ENCODE results near the gene EN2. TPM values are rescaled to one million over a fixed set of nuclear protein-coding genes. Genes with fewer than 3 reads are reported as not detected.

The EN2 gene
- total and polyA plus RNA-seq, 2 donors (not counting 1 experiment from before 2014, with no cell fraction given), result not detected

DNA sequence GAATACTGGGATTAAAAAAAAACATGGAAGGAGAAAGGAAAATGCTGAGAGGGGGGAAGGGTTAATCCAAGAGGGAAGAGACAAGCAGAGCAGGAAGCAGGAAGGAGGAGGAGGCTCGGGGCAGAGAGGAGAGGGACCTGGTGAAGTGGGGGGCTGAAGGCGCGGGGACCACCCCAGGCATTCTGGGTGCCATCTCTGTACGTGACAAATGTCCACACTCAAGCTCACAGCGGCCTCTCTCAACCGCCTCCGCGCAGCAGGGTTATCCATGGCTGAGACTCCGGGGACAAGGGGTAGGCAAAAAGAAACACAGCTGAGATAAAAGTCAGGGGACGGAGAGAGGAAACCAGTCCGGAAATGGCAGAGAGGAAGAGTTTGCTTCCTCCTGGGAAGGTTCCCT is 33.9 kb downstream of the EN2 start:
- H3K9ac ChIP-seq (ENCODE audit: low read length), result peak overlapping the region; percentile 80
- Mint-ChIP-seq H3K27me3 (peaks cover 17% of the 10 kb centered on the region), H3K4me1 (peaks cover 26% of the 10 kb centered on the region), H3K27ac (peak overlapping the region; percentile 75), H3K9me3 (ENCODE audit: insufficient read depth) (no peaks in the 10 kb centered on the region), H3K4me3 (peak overlapping the region; percentile 94)
- no peaks in the 10 kb centered on the region for H4K20me1 ChIP-seq (ENCODE audit: control insufficient read depth, insufficient read depth, low read length, poor library complexity, severe bottlenecking)
- CTCF ChIA-PET, result no interaction called here
- intact Hi-C loops (cut with micrococcal nuclease), result loop anchor here (1.0 kb wide), 1 partner anchor 564 kb away; no protein-coding TSS in a partner anchor
- no peak for DNase-seq
- POLR2A ChIA-PET, result no interaction called here
- peak overlapping the region; percentile 95 for H3K4me2 ChIP-seq (replicated peaks; ENCODE audit: low read depth, low read length, poor library complexity, severe bottlenecking)
- no peak for TF ChIP-seq EZH2 (IDR thresholded peaks at IDR 0.05; ENCODE audit: borderline replicate concordance, insufficient read depth, low read depth, low read length, poor library complexity, severe bottlenecking)
- TF ChIP-seq, protein P1, sequence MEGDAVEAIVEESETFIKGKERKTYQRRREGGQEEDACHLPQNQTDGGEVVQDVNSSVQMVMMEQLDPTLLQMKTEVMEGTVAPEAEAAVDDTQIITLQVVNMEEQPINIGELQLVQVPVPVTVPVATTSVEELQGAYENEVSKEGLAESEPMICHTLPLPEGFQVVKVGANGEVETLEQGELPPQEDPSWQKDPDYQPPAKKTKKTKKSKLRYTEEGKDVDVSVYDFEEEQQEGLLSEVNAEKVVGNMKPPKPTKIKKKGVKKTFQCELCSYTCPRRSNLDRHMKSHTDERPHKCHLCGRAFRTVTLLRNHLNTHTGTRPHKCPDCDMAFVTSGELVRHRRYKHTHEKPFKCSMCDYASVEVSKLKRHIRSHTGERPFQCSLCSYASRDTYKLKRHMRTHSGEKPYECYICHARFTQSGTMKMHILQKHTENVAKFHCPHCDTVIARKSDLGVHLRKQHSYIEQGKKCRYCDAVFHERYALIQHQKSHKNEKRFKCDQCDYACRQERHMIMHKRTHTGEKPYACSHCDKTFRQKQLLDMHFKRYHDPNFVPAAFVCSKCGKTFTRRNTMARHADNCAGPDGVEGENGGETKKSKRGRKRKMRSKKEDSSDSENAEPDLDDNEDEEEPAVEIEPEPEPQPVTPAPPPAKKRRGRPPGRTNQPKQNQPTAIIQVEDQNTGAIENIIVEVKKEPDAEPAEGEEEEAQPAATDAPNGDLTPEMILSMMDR (IDR thresholded peaks at IDR 0.05), result no peak
- H3K27me3 ChIP-seq (replicated peaks in 1 of 4; ENCODE audit: control extremely low read depth in 1 of 4, control insufficient read depth in 3 of 4, insufficient read depth in 4 of 4, low read length in 3 of 4), result peaks cover 0 to 14% (median 0%) of the 10 kb centered on the region in 4 experiments
- ATAC-seq (ENCODE audit: low read depth), result no peak
- peaks cover 26 to 32% of the 10 kb centered on the region in 2 donors for H3K4me1 ChIP-seq (ENCODE audit: control insufficient read depth in 2 of 2, insufficient read depth in 2 of 2, low read length in 2 of 2)
- H3K9me3 ChIP-seq (ENCODE audit: control extremely low read depth in 1 of 3, control insufficient read depth in 2 of 3, insufficient read depth in 1 of 3, low read length in 2 of 3), result peaks cover 0 to 19% (median 0%) of the 10 kb centered on the region in 3 donors
- H3K36me3 ChIP-seq (replicated peaks in 1 of 2; ENCODE audit: control extremely low read depth in 1 of 2, control insufficient read depth in 1 of 2, extremely low read depth in 1 of 2, insufficient read depth in 2 of 2, low read length in 1 of 2), result no peaks in the 10 kb centered on the region
- peak overlapping the region; percentile 87 for H2AFZ ChIP-seq (ENCODE audit: insufficient read depth, low read depth, low read length, poor library complexity, severe bottlenecking)
- WGBS (ENCODE audit: insufficient coverage), result 54% methylated on average over 11 of the region's 11 CpGs
- H3K27ac ChIP-seq (ENCODE audit: low read length in 2 of 2), result peak overlapping the region in 1 of 2 donors; percentile 76
- H3K79me2 ChIP-seq (ENCODE audit: control insufficient read depth, insufficient read depth, low read length), result no peaks in the 10 kb centered on the region
- peak overlapping the region; percentile 50 to 76 (median 57) for H3K4me3 ChIP-seq (ENCODE audit: control extremely low read depth in 1 of 5, extremely low read depth in 1 of 5, insufficient read depth in 1 of 5, low read depth in 2 of 5, low read length in 4 of 5)

DNA sequence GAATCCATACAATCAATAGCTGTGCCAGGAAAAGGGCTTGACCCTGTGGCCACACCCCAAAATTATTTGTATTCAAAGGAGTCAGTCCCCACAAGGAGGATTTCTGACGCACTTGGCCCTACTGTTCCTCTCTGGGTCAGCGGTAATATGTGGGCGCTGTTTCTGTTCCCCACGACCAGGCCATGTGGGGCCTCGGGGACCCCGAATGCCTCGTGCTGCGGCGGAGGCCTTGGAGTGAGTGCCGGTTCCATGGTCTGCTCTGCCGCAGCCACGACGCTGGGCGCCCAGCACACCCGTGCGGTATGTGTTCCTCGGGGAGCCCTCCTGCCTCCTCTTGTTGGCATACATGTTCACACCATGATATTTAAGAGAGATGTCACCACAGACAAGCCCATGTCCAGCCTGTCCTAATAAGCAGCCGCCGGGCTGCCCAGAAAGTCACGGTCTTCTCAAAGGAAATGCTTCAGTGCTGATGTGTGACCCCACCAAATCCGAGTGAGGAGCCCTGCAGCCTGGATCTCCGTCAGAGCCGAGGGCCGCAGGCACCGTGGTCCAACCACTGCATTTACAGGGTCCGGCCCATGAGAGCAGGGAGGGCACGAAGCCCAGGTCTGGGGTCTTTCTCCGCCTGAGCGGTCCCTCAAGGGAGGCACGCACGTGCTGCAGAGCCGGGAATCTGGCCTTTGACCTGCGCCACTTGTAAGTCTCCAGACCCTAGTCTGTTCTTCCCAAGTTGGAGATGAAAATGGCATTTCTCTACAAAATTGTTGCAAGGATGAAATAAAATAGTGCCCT is 36.0 kb downstream of the EN2 start:
- H3K27ac ChIP-seq (ENCODE audit: low read length in 2 of 2), result no peak overlapping the region
- no peak for DNase-seq
- TF ChIP-seq, protein P1 (IDR thresholded peaks at IDR 0.05), result no peak
- no peak for TF ChIP-seq EZH2 (IDR thresholded peaks at IDR 0.05; ENCODE audit: borderline replicate concordance, insufficient read depth, low read depth, low read length, poor library complexity, severe bottlenecking)

More for the DNA sequence above, 36.0 kb downstream of the EN2 start:
- ATAC-seq (ENCODE audit: low read depth), result no peak
- ChIA-PET CTCF (no interaction called here), POLR2A (no interaction called here)
- H3K4me2 ChIP-seq (replicated peaks; ENCODE audit: low read depth, low read length, poor library complexity, severe bottlenecking), result no peak overlapping the region
- H2AFZ ChIP-seq (ENCODE audit: insufficient read depth, low read depth, low read length, poor library complexity, severe bottlenecking), result no peak overlapping the region
- no peaks in the 10 kb centered on the region for H4K20me1 ChIP-seq (ENCODE audit: control insufficient read depth, insufficient read depth, low read length, poor library complexity, severe bottlenecking)
- no peaks in the 10 kb centered on the region for H3K9me3 Mint-ChIP-seq (ENCODE audit: insufficient read depth)
- peaks cover 24% of the 10 kb centered on the region for H3K4me1 Mint-ChIP-seq
- no peak overlapping the region for H3K27ac Mint-ChIP-seq
- H3K27me3 Mint-ChIP-seq, result peaks cover 17% of the 10 kb centered on the region
- H3K4me3 Mint-ChIP-seq, result no peak overlapping the region
- peaks cover 0 to 19% (median 0%) of the 10 kb centered on the region in 3 donors for H3K9me3 ChIP-seq (ENCODE audit: control extremely low read depth in 1 of 3, control insufficient read depth in 2 of 3, insufficient read depth in 1 of 3, low read length in 2 of 3)
- H3K27me3 ChIP-seq (replicated peaks in 1 of 4; ENCODE audit: control extremely low read depth in 1 of 4, control insufficient read depth in 3 of 4, insufficient read depth in 4 of 4, low read length in 3 of 4), result peaks cover 0 to 23% (median 0%) of the 10 kb centered on the region in 4 experiments
- no peaks in the 10 kb centered on the region for H3K79me2 ChIP-seq (ENCODE audit: control insufficient read depth, insufficient read depth, low read length)
- H3K4me3 ChIP-seq (ENCODE audit: control extremely low read depth in 1 of 5, extremely low read depth in 1 of 5, insufficient read depth in 1 of 5, low read depth in 2 of 5, low read length in 4 of 5), result no peak overlapping the region
- intact Hi-C loops (cut with micrococcal nuclease), result no loop called here
- H3K9ac ChIP-seq (ENCODE audit: low read length), result no peak overlapping the region
- no peaks in the 10 kb centered on the region for H3K36me3 ChIP-seq (replicated peaks in 1 of 2; ENCODE audit: control extremely low read depth in 1 of 2, control insufficient read depth in 1 of 2, extremely low read depth in 1 of 2, insufficient read depth in 2 of 2, low read length in 1 of 2)
- peaks cover 26 to 31% of the 10 kb centered on the region in 2 donors for H3K4me1 ChIP-seq (ENCODE audit: control insufficient read depth in 2 of 2, insufficient read depth in 2 of 2, low read length in 2 of 2)
- WGBS (ENCODE audit: insufficient coverage), result 91% methylated on average over 32 of the region's 33 CpGs
